GM21367 (cell line): ENCODE results near the gene PRDM10.
"Not testable (repeated sequence)": the region's sequence is repeated elsewhere in the genome, so short reads cannot be mapped to it uniquely, and the experiment has no call there.

ENCODE experiments used
- ATAC-seq: cut with Tn5 transposase; IDR thresholded peaks from one replicate; pipeline ENCODE4 v1.9.1; 2021; ENCODE audit not compliant: unreplicated experiment

The PRDM10 gene

DNA sequence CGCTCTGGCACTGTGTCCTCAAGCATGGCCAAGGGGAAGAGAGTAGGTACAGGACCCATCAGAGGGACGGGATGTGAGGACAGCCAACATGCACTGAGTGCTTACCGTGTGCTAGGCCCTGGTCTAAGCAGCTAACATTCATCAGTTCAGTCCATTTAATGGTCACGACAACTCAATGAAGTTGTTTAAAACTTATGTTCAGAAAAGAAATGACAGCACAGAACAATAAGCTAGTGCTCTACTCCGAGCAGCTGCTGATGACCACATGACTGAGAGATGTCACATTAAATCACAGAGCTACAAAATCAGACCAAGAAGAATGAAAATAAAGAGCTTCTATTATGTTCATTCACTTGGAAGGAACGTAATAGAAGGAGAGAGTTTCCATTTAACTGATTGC lies 26.3 kb downstream of the PRDM10 start:
- ATAC-seq, result no peak

DNA sequence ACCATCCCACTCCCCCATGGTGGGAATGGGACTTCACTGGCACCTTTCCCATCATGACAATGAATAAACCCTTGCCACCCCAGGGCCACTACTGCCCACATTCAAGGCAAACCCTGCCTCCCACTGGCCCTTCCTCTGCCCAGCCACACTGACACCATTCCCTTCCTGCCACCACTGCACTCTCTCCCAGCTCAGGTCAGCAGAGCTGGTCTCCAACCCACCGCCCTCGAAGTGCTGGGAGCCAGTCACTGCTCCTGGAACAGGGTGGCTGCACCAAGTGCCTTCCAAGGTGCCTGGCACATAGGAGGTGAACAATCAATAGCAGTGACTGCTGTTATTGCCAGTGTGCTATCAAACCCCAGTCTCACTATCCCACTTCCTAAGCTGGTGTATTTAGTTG lies 27.1 kb downstream of the PRDM10 start:
- ATAC-seq, result no peak

- ATAC-seq, result no peak
Observed at GRCh38 chr11:129974672-129975071, 28.0 kb downstream of the PRDM10 start.

- no peak for ATAC-seq
Observed at GRCh38 chr11:129974237-129974636, 28.4 kb downstream of the PRDM10 start.

DNA sequence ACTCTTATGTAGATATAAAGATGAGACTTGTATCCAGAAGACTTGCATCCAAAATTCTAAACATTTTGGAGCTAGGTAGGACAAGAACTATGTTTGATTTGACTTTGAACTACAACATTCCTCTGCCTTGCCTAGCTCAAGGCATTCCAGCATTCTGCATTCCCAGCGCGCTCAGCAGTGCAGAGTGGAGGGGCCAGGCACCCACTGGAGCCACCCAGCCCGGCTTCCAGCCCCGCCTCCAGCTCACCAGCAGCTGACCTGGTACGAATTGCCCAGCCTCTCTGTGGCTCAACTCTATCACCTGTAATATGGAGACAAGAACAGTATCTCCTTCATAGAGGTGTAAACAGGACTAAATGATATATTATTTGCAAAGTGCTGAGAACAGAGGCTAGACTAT lies 28.8 kb downstream of the PRDM10 start:
- no peak for ATAC-seq

GRCh38 chr11:129973068-129973467 lies 29.6 kb downstream of the PRDM10 start:
- peak; percentile 62 for ATAC-seq

- no peak for ATAC-seq
Observed at GRCh38 chr11:129972611-129973010, 30.0 kb downstream of the PRDM10 start.

DNA sequence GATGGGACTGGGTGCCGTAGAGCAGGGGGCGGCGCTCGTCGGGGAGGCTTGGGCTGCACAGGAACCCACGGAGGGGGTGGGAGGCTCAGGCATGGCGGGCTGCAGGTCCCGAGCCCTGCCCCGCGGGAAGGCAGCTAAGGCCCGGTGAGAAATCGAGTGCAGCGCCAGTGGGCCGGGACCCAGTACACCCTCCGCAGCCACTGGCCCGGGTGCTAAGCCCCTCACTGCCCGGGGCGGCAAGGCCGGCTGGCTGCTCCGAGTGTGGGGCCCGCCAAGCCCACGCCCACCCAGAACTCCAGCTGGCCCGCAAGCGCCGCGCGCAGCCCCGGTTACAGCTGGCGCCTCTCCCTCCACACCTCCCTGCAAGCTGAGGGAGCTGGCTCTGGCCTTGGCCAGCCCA lies 30.8 kb downstream of the PRDM10 start:
- ATAC-seq, result not testable (repeated sequence)

DNA sequence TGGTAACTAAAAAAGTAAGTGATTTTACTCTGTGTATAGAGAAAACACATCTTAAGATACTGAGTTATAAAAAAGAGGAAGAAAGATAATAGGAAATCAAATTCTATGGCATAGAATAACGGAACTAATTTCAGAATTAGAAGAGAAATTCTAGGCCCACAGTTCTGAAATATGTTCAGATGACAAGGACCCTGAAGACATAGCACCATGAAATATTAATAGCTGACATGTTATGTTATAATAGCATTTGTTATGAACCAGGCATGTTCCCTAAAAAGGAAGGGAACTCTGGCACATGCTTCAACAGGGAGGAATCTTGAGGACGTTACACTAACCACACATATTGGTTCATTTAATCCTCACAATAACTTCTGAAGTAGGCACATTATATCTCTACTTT lies 32.7 kb downstream of the PRDM10 start:
- ATAC-seq, result no peak

- ATAC-seq, result no peak
Observed at GRCh38 chr11:129968591-129969419, 33.8 kb downstream of the PRDM10 start.

DNA sequence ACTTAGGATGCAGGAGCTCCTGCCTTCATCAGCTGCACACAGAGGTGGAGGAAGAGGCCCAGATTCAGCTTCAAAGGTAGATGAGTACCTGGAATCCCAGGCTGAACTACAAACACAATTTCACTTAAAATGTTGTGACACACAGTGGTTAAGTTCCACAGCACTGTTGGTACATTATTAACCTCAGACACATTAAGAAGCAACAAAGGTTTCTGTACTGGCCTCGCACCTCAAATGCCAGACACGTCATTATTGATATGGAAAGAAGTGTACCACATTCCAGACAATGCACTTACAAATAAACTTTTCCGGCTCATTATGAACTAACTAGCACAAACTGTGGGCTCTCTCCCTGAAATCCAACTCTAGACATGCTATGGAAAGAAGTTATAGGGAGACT lies 34.6 kb downstream of the PRDM10 start:
- no peak for ATAC-seq

DNA sequence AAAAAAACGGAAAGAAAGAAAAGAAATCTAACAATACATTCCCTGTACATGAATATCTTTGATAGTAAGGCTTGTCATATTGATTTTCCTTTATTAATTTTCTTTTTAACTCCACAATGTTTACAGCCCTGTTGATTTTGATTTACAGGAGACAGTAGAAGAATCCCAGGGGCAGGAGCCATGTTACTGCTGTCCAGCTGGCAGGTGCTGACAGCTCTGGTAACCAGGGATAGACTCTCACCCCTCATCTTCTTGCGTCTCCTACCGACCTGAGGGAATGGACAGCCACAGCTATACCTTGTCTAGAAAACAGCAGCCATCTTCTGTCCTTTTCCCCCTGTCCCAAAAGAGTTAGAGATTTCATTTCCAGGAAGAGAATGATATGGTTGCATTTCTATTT lies 37.4 kb downstream of the PRDM10 start:
- ATAC-seq, result no peak

DNA sequence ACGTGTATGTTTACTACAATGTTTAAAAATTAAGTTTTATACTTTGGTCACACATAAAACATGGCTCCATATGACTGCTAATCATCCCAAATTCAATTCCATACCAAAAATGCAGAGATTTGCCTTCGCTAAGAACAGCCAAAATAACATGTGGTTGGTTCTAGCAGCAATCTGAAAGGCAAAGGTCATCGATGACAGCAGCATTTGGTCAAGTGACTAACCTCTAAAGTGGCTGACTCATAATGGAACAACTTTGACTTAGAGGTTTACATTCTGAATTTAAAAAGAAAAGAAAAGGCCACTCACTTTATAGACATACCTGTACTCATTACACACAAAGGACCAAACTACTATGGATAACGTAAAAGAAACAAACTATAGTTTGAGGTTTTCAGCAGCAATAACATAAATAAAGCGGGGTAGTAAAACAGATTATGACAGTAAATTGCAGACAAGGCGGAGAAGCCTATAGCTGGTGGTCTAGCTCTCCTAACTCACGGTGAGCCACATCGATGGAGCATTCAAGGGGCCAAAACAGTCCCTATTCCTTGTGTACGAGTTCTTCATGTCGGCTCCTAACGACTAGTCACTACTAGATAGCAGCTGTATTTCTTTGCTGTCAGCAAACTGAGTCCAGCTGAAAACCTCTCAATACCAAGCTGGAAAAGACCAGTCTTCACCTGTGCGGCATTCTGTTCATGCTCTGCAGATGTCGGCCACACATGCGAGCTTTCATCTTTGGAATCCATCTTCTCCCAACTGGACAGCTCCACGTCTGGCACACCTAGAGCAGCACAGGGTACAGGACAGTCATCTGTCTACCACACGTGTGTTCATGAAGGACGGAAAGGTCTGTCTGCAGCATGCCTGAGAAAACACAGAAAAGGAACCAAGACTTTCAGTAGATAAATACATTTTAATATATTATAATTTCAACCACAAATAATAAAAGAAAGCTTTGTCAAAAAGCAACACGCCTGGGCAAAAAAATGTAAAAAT lies 42.1 kb downstream of the PRDM10 start:
- ATAC-seq, result peak; percentile 81

GRCh38 chr11:129959687-129960086 lies 42.9 kb downstream of the PRDM10 start:
- ATAC-seq, result no peak

GRCh38 chr11:129955282-129955681 lies 47.4 kb downstream of the PRDM10 start:
- no peak for ATAC-seq

- not testable (repeated sequence) for ATAC-seq
Observed at GRCh38 chr11:129954703-129955102, 47.9 kb downstream of the PRDM10 start.

GRCh38 chr11:129951866-129952262 lies 50.8 kb downstream of the PRDM10 start:
- ATAC-seq, result no peak

DNA sequence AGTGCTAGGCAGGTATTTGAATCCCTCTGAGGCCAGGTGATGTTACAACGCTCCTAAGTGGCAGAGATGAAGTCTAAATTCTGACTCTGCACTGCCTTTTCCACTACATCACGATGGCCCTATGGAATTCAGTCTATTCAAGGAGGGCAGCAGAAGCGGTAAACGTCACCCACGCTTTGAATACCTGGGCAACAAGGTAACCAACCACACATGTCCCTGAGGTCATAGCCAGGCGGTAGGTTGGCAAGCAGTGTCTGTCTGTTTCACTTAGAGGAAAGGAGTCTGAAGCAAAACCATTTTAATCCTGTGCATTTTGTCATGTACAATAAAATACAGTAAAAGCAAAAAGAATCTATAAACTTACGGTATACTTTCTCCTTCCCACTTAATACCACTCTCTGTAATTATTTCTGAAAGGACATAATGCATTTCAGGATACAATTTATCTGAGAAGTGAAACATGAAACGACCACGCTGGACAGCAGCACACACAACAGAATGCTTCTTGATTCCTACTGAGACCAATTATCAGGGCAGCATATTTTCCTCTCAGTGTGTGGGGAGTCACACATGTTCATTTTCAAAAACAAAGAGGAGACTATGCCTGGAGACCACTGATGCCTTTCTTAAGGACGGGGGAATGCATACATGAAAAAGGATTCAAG lies 51.3 kb downstream of the PRDM10 start:
- no peak for ATAC-seq

DNA sequence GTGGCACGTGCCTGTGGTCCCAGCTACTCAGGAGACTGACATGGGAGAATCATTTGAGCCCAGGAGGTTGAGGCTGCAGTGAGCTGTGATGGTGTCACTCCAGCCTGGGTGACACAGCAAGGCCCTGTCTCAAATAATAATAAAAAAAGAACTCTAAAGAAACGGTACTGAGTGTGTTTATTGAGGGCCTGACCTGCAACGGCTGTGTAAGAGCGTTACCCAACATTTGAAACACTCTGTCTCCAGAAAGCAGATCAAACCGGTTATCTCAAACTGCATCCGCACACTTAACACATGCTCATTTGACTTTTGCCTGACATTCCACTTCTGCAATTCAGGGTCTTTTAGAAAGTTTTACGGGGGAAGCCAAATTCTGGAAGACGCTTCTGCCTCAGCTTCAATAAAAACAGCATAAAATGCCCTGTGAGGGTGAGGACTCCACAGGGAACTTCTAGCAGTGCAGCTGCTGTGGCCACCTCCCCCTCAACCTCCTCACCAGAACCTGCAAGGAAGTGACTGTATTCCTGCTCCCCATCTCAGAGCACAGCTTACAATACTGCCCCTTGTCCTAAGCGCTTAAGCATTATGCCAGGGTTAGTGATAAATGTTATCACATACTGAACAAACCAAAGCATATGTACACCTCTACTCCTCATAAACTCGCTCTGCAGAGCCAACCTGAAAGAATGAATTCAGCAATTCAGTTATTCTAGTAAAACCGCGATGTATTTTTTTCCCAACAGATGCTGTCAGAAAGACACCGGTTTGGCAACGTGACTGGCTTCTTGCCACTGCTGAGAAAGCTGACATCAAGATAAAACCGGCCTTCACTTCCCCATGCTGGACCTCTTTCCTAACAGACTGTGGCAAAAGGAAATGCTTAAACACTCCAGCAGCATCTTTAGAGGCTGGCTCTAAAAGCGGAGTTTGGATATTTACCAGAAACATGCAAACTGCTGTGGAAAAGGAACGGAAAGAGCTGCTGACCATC lies 52.2 kb downstream of the PRDM10 start:
- no peak for ATAC-seq

DNA sequence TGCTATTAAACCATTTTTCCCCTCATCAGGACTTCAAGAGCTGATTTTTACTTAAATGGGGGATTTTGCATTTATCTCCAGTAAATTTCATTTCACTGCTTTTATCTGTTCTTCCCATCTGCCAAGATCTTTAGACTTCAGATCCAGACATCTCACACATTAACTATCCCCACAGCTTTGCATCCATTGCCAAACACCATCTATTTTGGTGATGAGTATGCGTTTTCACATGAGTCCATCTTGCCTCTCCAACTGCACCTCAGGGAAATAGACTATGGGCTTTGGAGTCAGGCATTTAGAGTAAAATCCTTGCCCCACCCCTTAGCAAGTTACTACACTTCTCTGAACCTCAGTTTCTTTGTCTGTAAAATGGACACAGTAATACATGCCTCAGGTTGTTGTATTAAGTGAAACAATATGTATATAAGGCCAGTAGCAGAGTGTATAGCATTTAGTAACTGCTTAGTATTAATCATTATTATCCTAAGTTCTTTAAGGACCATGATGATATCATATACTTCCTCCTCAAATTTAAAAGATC lies 53.6 kb downstream of the PRDM10 start:
- no peak for ATAC-seq
